IPS-15b (cell line): ENCODE data around the gene KDM8.

Source experiments
- H3K27me3 ChIP-seq: one replicate; pipeline ENCODE4 v1.6.1; 2013; ENCODE audit warnings: low read length; ENCODE audit not compliant: control insufficient read depth, insufficient read depth
- H3K36me3 ChIP-seq: one replicate; pipeline ENCODE4 v1.6.1; 2013; ENCODE audit warnings: low read length; ENCODE audit not compliant: control insufficient read depth, insufficient read depth
- H3K4me1 ChIP-seq: one replicate; pipeline ENCODE4 v1.6.1; 2013; ENCODE audit warnings: mild to moderate bottlenecking, low read length; ENCODE audit not compliant: control insufficient read depth, insufficient read depth
- H3K4me3 ChIP-seq: one replicate; pipeline ENCODE4 v1.5.1; 2013; ENCODE audit warnings: low read depth, low read length
- H3K9ac ChIP-seq: one replicate; pipeline ENCODE4 v1.6.1; 2013; ENCODE audit warnings: low read depth, mild to moderate bottlenecking, low read length
- H3K9me3 ChIP-seq: one replicate; pipeline ENCODE4 v1.6.1; 2013; ENCODE audit warnings: mild to moderate bottlenecking, low read length; ENCODE audit not compliant: control insufficient read depth, insufficient read depth

Gene KDM8

GRCh38 chr16:27226976-27227705, 23.8 kb downstream of the KDM8 start:
- peaks cover 9% of the 10 kb centered on the region for H3K36me3 ChIP-seq
- no peaks in the 10 kb centered on the region for H3K27me3 ChIP-seq
- no peak overlapping the region for H3K4me3 ChIP-seq
- H3K4me1 ChIP-seq: no peaks in the 10 kb centered on the region
- H3K9ac ChIP-seq: no peak overlapping the region
- H3K9me3 ChIP-seq: no peaks in the 10 kb centered on the region

GRCh38 chr16:27228045-27228444, 24.7 kb downstream of the KDM8 start:
- Histone ChIP-seq H3K4me3 (no peak overlapping the region), H3K9me3 (no peaks in the 10 kb centered on the region), H3K36me3 (peaks cover 15% of the 10 kb centered on the region), H3K27me3 (no peaks in the 10 kb centered on the region), H3K9ac (no peak overlapping the region), H3K4me1 (no peaks in the 10 kb centered on the region)

GRCh38 chr16:27228621-27229501, 25.5 kb downstream of the KDM8 start:
- Histone ChIP-seq H3K4me1 (no peaks in the 10 kb centered on the region), H3K27me3 (no peaks in the 10 kb centered on the region), H3K36me3 (peaks cover 17% of the 10 kb centered on the region), H3K9ac (no peak overlapping the region), H3K4me3 (no peak overlapping the region), H3K9me3 (no peaks in the 10 kb centered on the region)

- Histone ChIP-seq H3K4me3 (no peak overlapping the region), H3K36me3 (peaks cover 18% of the 10 kb centered on the region), H3K4me1 (no peaks in the 10 kb centered on the region), H3K9me3 (no peaks in the 10 kb centered on the region), H3K9ac (no peak overlapping the region), H3K27me3 (no peaks in the 10 kb centered on the region)
These were observed 26.7 kb downstream of the KDM8 start for GRCh38 chr16:27229891-27230470.

GRCh38 chr16:27230562-27231001, 27.3 kb downstream of the KDM8 start:
- no peaks in the 10 kb centered on the region for H3K4me1 ChIP-seq
- no peak overlapping the region for H3K9ac ChIP-seq
- H3K27me3 ChIP-seq: no peaks in the 10 kb centered on the region
- H3K36me3 ChIP-seq: peaks cover 18% of the 10 kb centered on the region
- H3K9me3 ChIP-seq: no peaks in the 10 kb centered on the region
- H3K4me3 ChIP-seq: no peak overlapping the region

GRCh38 chr16:27231692-27232060, 28.4 kb downstream of the KDM8 start:
- no peak overlapping the region for H3K9ac ChIP-seq
- peaks cover 18% of the 10 kb centered on the region for H3K36me3 ChIP-seq
- no peak overlapping the region for H3K4me3 ChIP-seq
- H3K4me1 ChIP-seq: no peaks in the 10 kb centered on the region
- H3K27me3 ChIP-seq: no peaks in the 10 kb centered on the region
- H3K9me3 ChIP-seq: no peaks in the 10 kb centered on the region

GRCh38 chr16:27232061-27232900, 29.0 kb downstream of the KDM8 start:
- Histone ChIP-seq H3K36me3 (peaks cover 18% of the 10 kb centered on the region), H3K9ac (no peak overlapping the region), H3K27me3 (no peaks in the 10 kb centered on the region), H3K4me1 (no peaks in the 10 kb centered on the region), H3K4me3 (no peak overlapping the region), H3K9me3 (no peaks in the 10 kb centered on the region)

GRCh38 chr16:27232901-27233625, 29.7 kb downstream of the KDM8 start:
- H3K27me3 ChIP-seq: no peaks in the 10 kb centered on the region
- H3K36me3 ChIP-seq: peaks cover 18% of the 10 kb centered on the region
- no peak overlapping the region for H3K4me3 ChIP-seq
- no peaks in the 10 kb centered on the region for H3K4me1 ChIP-seq
- H3K9ac ChIP-seq: no peak overlapping the region
- no peaks in the 10 kb centered on the region for H3K9me3 ChIP-seq

- no peak overlapping the region for H3K9ac ChIP-seq
- H3K9me3 ChIP-seq: no peaks in the 10 kb centered on the region
- H3K4me3 ChIP-seq: no peak overlapping the region
- no peaks in the 10 kb centered on the region for H3K27me3 ChIP-seq
- H3K4me1 ChIP-seq: no peaks in the 10 kb centered on the region
- H3K36me3 ChIP-seq: peaks cover 18% of the 10 kb centered on the region
These were observed 30.4 kb downstream of the KDM8 start for GRCh38 chr16:27233731-27234130.

GRCh38 chr16:27234171-27234570, 30.8 kb downstream of the KDM8 start:
- H3K4me1 ChIP-seq: no peaks in the 10 kb centered on the region

GRCh38 chr16:27234603-27235002, 31.3 kb downstream of the KDM8 start:
- no peaks in the 10 kb centered on the region for H3K9me3 ChIP-seq
- H3K36me3 ChIP-seq: peaks cover 18% of the 10 kb centered on the region
- no peak overlapping the region for H3K9ac ChIP-seq
- no peaks in the 10 kb centered on the region for H3K27me3 ChIP-seq
- H3K4me3 ChIP-seq: no peak overlapping the region
- H3K4me1 ChIP-seq: no peaks in the 10 kb centered on the region

More at GRCh38 chr16:27234171-27234570, 30.8 kb downstream of the KDM8 start:
- H3K36me3 ChIP-seq: peaks cover 18% of the 10 kb centered on the region
- H3K4me3 ChIP-seq: no peak overlapping the region
- H3K9me3 ChIP-seq: no peaks in the 10 kb centered on the region
- no peak overlapping the region for H3K9ac ChIP-seq
- H3K27me3 ChIP-seq: no peaks in the 10 kb centered on the region
